Right ventricle myocardium inferior (tissue), 1 donor: ENCODE results near the gene RPS2. TPM values are rescaled to one million over a fixed set of nuclear protein-coding genes. Genes with fewer than 3 reads are reported as not detected.

Source experiments
- ATAC-seq: fragments of 200-7000 bp; cut with Tn5 transposase; one replicate; pipeline ENCODE4 v1.9.1; 2020; ENCODE audit warnings: mild to moderate bottlenecking, moderate library complexity
- DNase-seq: peaks from one replicate; pipeline ENCODE4 v3.0.0; 2021; ENCODE audit errors: missing footprints
- intact Hi-C: fragments of 100-400 bp; cut with DNase I; formaldehyde crosslinking; loops from one replicate; pipeline ENCODE4 v1.11.0; 2022
- total RNA-seq: library from RNA; stranded (reverse); fragmentation: NEBNext Ultra II Directional; extraction: Animal tissue kit (Norgen Biotek cat#: 25700); gene quantifications from one replicate; pipeline ENCODE4 v1.2.1, GENCODE V29; 2021
- donor health status: DM: no; HTN: yes; CAD: no; lungs with severe emphysema.

RPS2 gene
- total RNA-seq, 1 donor from 2014 or later = 907 TPM

DNA sequence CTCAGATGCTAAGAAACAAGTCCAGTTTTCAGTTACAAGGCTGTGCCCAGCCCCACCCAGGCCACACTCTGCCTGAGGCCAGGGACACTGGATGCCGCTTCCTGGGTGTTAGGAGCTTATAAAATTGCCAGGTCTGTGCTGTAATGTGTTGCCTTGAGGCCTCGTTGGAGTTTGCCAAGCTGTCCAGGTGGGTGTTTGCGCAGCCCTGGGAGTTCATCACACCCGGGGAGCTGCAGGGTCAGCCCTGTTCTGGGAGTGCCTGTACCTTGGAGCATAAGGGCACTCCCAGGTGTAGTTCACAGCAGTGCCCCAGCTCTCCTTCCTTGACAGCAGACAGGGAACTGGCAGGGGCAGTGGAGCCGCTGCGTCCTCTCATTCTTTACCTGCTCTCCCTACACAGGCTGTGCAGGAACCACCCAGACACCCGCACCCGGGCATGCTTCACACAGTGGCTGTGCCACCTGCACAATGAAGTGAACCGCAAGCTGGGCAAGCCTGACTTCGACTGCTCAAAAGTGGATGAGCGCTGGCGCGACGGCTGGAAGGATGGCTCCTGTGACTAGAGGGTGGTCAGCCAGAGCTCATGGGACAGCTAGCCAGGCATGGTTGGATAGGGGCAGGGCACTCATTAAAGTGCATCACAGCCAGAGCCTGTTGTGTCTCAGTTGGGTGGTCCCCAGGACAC lies 21.0 kb upstream of the RPS2 start:
- intact Hi-C loops = no loop called here
- DNase-seq (no peak), ATAC-seq (no peak)

DNA sequence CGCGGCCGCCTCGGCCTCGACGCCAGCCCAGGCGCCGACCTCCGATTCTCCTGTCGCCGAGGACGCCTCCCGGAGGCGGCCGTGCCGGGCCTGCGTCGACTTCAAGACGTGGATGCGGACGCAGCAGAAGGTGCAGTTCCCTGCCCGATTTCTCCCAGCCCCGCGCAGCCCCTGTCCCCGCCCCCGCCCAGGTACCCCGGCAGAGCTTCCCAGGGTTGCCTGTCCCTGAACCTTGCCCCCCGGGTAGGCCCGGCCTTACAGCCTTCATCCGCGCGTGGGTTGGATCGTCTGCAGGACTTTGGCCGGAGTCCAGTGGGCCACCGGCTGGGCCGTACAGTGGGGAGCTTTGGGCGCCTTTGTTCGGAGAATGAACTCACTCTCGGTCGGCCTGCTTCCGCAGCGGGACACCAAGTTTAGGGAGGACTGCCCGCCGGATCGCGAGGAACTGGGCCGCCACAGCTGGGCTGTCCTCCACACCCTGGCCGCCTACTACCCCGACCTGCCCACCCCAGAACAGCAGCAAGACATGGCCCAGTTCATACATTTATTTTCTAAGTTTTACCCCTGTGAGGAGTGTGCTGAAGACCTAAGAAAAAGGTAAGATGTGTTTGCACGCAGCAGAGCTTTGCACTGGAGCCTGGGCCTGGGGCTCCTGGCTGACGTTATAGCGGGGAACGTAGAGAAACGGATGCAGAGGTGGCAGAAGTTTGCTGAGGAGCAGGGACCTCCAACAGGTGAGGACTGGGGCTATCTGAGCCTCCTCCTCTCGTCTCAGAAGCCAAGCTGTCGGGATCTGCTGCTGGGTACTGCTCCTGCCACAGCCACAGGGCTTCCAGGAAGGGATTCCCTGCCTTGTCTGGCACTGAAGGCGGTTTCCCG lies 20.0 kb upstream of the RPS2 start:
- intact Hi-C loops = no loop called here
- ATAC-seq (no peak), DNase-seq (no peak)

- ATAC-seq (peak; percentile 97), DNase-seq (peak; percentile 95)
- intact Hi-C loops = no loop called here
These were observed 19.1 kb upstream of the RPS2 start, which contains the start of gene GFER for GRCh38 chr16:1983544-1984346. GFER (plus strand) TSS chr16:1984193; CDS start chr16:1984219, 26 bp downstream.

- no peak for DNase-seq
- ATAC-seq = no peak
- intact Hi-C loops = no loop called here
These were observed 18.4 kb upstream of the RPS2 start for GRCh38 chr16:1982991-1983543.

GRCh38 chr16:1982013-1982433 lies 17.4 kb upstream of the RPS2 start:
- intact Hi-C loops = no loop called here
- ATAC-seq (no peak), DNase-seq (no peak)

- intact Hi-C loops = no loop called here
- DNase-seq = no peak
- no peak for ATAC-seq
These were observed 16.8 kb upstream of the RPS2 start, which contains the start of gene NOXO1 for GRCh38 chr16:1981398-1981836. NOXO1 (minus strand) TSS chr16:1981469; CDS start chr16:1981179, 290 bp downstream.

GRCh38 chr16:1980770-1981087 lies 16.1 kb upstream of the RPS2 start:
- DNase-seq = no peak
- no peak for ATAC-seq
- intact Hi-C loops = no loop called here

- DNase-seq (no peak), ATAC-seq (no peak)
- intact Hi-C loops = no loop called here
These were observed 15.6 kb upstream of the RPS2 start for GRCh38 chr16:1980030-1980769.

GRCh38 chr16:1979271-1980029 lies 14.8 kb upstream of the RPS2 start:
- intact Hi-C loops = no loop called here

DNA sequence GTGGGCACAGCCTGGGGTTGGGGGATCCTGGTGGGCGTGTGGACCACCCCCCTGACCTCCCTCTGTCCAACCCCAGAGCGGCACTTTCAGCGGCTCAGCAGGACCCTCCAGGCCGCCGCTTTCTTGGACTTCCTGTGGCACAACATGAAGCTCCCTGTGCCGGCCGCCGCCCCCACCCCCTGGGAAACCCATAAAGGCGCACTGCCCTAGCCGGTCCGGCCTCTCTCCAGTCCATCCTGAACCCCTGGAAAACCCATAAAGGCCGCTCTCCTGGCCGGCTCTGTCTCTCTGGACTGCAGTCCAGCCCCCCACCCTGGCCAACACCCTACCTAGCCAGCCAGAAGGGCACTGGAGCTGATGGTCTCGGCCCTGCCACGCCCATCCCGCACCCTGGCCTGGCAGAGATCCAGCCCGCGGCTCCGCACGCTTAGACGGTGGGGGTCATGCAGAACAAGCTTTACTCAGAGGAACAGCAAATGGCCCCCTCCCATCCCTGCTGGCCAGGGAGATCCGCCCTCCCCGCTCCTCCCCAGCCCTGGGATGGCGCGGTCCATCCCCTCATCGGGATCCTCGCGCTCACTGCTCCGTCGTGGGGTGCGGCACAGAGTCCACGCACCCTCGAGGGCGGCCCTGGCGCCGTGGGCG lies 14.0 kb upstream of the RPS2 start:
- intact Hi-C loops = no loop called here
- DNase-seq (no peak), ATAC-seq (no peak)

More at GRCh38 chr16:1979271-1980029, 14.8 kb upstream of the RPS2 start:
- ATAC-seq (no peak), DNase-seq (peak; percentile 71)

DNA sequence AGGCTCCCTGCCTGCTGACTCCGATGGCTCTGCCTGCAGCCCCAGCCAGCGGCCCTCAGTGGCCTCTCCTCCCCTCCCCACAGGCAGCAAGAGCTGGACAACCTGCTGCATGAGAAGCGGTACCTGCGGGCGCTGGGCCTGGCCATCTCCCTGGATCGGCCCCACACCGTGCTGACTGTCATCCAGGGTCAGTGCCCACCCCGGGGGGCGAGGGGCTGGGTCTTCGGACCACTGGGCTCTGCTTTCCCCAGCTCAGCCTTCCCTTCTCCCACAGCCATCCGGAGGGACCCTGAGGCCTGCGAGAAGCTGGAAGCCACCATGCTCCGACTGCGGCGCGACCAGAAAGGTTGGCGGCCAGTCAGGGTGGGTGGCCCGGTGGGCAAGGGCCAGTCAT lies 13.2 kb upstream of the RPS2 start:
- intact Hi-C loops = no loop called here
- DNase-seq (no peak), ATAC-seq (no peak)

- DNase-seq (no peak), ATAC-seq (no peak)
- intact Hi-C loops = no loop called here
These were observed 12.6 kb upstream of the RPS2 start for GRCh38 chr16:1976951-1977874.

DNA sequence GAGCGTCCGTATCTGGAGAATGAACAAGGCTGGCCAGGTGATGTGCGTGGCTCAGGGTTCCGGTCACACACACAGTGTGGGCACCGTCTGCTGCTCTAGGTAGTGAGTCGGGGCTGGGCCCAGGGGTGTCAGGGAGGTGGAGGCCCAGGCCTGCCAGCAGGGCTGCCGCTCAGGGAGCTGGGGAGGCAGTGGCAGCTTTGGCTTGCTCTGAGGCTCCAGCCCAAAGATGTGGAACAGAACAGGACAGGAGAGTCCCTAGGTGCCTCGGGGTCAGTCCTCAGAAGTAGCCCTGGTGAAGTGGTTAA lies 11.5 kb upstream of the RPS2 start:
- intact Hi-C loops = no loop called here
- ATAC-seq (no peak), DNase-seq (no peak)

DNA sequence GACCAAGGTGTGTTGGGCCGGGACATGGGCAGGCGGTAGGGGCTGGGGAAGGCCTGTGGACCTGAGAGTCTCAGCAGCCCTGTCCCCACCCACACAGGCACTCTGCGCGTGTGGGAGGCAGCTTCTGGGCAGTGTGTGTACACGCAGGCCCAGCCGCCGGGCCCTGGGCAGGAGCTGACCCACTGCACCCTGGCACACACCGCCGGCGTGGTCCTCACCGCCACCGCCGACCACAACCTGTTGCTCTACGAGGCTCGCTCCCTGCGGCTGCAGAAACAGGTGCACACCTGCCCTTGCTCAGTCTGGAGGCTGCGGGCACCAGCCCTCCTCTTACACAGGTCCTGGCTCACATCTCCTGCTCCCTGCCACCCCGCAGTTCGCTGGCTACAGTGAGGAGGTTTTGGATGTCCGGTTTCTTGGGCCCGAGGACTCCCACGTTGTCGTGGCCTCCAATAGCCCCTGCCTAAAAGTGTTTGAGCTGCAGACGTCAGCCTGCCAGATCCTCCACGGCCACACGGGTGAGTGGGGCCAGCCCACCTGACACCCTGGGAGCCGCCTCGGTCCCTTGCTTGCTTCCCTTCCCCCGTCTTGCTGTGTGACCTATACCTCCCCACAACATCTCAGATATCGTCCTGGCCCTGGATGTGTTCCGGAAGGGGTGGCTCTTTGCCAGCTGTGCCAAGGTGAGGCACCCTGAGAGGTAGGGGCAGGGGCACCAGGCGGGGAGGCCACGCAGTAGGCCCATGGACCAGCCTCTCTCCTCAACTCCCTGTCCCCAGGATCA lies 11.0 kb upstream of the RPS2 start:
- DNase-seq (no peak), ATAC-seq (no peak)
- intact Hi-C loops = no loop called here

DNA sequence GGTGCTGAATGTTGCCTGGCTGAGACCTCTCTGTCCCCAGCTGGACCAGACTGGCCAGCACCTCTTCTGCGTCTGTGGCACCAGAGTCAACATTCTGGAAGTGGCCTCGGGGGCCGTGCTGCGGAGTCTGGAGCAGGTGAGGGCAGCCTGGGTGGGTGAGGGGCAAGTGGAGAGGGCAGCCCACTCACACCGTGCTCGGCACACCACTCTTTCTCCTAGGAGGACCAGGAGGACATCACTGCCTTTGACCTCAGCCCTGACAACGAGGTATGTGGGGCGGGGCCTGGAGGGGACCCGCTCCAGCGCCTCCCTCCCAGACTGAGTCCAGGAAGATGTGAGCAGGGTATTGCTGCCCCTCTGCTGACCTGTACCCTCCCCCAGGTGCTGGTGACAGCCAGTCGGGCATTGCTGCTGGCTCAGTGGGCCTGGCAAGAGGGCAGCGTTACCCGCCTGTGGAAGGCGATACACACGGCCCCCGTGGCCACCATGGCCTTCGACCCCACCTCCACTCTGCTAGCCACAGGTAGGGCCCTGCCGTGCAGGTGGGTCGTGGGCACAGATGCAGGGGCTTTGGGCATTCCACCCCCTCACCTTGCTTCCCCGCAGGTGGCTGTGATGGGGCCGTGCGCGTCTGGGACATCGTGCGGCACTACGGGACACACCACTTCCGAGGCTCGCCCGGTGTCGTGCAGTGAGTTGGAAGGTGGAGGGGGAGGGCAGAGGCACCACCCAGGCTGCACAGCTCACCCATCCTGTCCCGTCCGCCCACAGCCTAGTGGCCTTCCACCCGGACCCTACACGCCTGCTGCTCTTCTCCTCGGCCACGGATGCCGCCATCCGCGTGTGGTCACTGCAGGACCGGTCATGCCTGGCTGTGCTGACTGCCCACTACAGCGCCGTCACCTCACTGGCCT lies 9.8 kb upstream of the RPS2 start:
- intact Hi-C loops = no loop called here
- ATAC-seq = no peak
- no peak for DNase-seq
